Parathyroid adenoma (tissue), 2 donors: Measurements from ENCODE around the gene ADGRG1.

Source experiments
- H2AFZ ChIP-seq: fragments of 300-600 bp; sonication (generic); one replicate; pipeline ENCODE4 v1.7.0; 2017; ENCODE audit warnings: antibody characterized with exemption, mild to moderate bottlenecking
- H3K27ac ChIP-seq: fragments of 300-600 bp; sonication (generic); one replicate; pipeline ENCODE4 v1.7.0; 2017
- H3K27me3 ChIP-seq: fragments of 300-600 bp; sonication (generic); one replicate; pipeline ENCODE4 v1.7.0; 2017; ENCODE audit warnings: low read length; ENCODE audit not compliant: control insufficient read depth, insufficient read depth
- H3K36me3 ChIP-seq: fragments of 300-600 bp; sonication (generic); one replicate; pipeline ENCODE4 v1.7.0; 2017; ENCODE audit warnings: low read length; ENCODE audit not compliant: control insufficient read depth, insufficient read depth
- H3K4me1 ChIP-seq: fragments of 300-600 bp; sonication (generic); one replicate; pipeline ENCODE4 v1.7.0; 2017; ENCODE audit warnings: control low read depth
- H3K4me2 ChIP-seq: fragments of 300-600 bp; sonication (generic); one replicate; pipeline ENCODE4 v1.7.0; 2017; ENCODE audit warnings: low read length
- H3K4me3 ChIP-seq: fragments of 300-600 bp; sonication (generic); one replicate; pipeline ENCODE4 v1.7.0; 2017; ENCODE audit warnings: low read depth, low read length
- H3K79me2 ChIP-seq: fragments of 300-600 bp; sonication (generic); one replicate; pipeline ENCODE4 v1.7.0; 2017; ENCODE audit warnings: control low read depth
- H3K9ac ChIP-seq: fragments of 300-600 bp; sonication (generic); one replicate; pipeline ENCODE4 v1.7.0; 2017; ENCODE audit warnings: mild to moderate bottlenecking
- H3K9me3 ChIP-seq: fragments of 300-600 bp; sonication (generic); one replicate; pipeline ENCODE4 v1.7.0; 2017; ENCODE audit warnings: low read length; ENCODE audit not compliant: control insufficient read depth
- CTCF ChIP-seq: fragments of 300-600 bp; sonication (generic); IDR thresholded peaks from one replicate; pipeline ENCODE4 v1.7.0; 2017; ENCODE audit warnings: antibody characterized with exemption, mild to moderate bottlenecking
- donor health status: primary hyperparathyroidism.

The ADGRG1 gene

GRCh38 chr16:57687363-57687929 is 59.0 kb downstream of the ADGRG1 start:
- H3K4me1 ChIP-seq: peaks cover 8% of the 10 kb centered on the region
- no peak overlapping the region for H3K27ac ChIP-seq
- no peak overlapping the region for H3K4me2 ChIP-seq
- no peak overlapping the region for H3K4me3 ChIP-seq
- TF ChIP-seq CTCF: no peak
- H3K9ac ChIP-seq: no peak overlapping the region
- no peaks in the 10 kb centered on the region for H3K79me2 ChIP-seq
- H3K27me3 ChIP-seq: no peaks in the 10 kb centered on the region
- H3K9me3 ChIP-seq: no peaks in the 10 kb centered on the region
- no peaks in the 10 kb centered on the region for H3K36me3 ChIP-seq
- H2AFZ ChIP-seq: no peak overlapping the region

DNA sequence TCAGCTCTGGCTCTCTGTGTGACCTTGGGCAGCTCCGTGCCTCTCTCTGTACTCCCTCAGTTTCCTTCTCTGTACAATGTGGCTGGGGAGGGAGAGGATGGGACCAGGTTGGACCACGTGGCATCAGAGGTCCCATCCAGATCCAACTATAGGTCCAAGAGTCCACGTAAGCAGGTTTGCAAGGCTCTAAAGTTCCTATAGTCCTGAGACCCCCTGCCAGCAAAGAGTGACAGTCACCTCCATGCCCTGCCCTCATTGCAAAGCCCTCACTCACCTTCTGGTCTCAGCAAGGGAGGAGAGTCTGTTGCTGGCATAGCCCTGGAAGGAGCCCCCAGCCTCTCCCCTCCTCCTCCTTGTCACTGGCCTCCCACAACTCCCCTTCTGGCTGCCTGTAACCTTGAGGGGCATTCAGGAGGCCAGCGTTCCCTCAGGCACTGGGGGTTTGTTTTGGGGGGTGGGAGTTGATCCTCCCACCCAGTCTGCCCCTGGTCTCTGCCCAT is 60.1 kb downstream of the ADGRG1 start:
- H3K4me2 ChIP-seq: no peak overlapping the region
- no peak overlapping the region for H3K4me3 ChIP-seq
- no peaks in the 10 kb centered on the region for H3K79me2 ChIP-seq
- H3K27me3 ChIP-seq: no peaks in the 10 kb centered on the region
- H3K36me3 ChIP-seq: no peaks in the 10 kb centered on the region
- no peak overlapping the region for H2AFZ ChIP-seq
- TF ChIP-seq CTCF: no peak
- H3K9me3 ChIP-seq: no peaks in the 10 kb centered on the region
- peaks cover 8% of the 10 kb centered on the region for H3K4me1 ChIP-seq
- no peak overlapping the region for H3K27ac ChIP-seq
- H3K9ac ChIP-seq: no peak overlapping the region

DNA sequence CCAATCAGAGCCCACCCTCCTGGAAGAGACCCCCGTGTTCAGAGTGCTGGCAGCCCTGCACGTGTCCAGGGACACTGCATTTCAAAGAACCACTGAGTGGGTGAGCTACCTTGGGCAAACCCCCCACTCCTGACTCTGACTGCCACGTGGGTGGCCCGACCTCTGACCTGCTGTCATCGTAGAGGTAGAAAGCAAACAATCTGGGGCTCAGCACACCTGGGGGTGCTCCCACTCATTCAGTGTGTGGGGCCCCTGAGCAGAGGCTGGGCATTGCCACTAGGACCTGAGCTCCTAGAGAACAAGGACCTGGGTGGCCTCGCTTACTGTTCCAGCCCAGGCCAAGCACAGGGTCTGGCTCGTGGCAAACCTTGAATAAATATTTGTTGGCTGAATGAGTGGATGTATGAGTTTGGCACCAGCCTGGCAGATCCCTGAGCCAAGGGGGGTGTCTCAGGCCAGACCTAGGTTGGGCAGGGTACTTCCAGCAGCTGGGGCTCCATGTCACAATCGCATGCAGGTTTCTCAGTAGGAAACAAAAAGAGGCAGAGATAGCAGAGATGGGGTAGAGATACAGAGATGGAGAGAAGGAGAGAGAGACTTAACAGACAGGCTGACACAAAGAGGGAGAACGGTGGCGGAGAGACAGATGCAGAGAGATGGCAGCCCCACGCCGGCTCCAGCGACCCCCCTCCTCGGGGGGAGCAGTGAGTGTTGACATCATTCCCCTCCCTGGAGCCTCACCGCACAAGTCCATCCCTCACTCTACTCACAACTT is 60.7 kb downstream of the ADGRG1 start:
- H3K9me3 ChIP-seq: no peaks in the 10 kb centered on the region
- peaks cover 8% of the 10 kb centered on the region for H3K4me1 ChIP-seq
- no peak overlapping the region for H3K4me2 ChIP-seq
- H3K4me3 ChIP-seq: no peak overlapping the region
- H3K27me3 ChIP-seq: no peaks in the 10 kb centered on the region
- no peak overlapping the region for H3K27ac ChIP-seq
- H3K79me2 ChIP-seq: no peaks in the 10 kb centered on the region
- H2AFZ ChIP-seq: peak overlapping the region; percentile 78
- H3K36me3 ChIP-seq: no peaks in the 10 kb centered on the region
- TF ChIP-seq CTCF: no peak
- no peak overlapping the region for H3K9ac ChIP-seq

DNA sequence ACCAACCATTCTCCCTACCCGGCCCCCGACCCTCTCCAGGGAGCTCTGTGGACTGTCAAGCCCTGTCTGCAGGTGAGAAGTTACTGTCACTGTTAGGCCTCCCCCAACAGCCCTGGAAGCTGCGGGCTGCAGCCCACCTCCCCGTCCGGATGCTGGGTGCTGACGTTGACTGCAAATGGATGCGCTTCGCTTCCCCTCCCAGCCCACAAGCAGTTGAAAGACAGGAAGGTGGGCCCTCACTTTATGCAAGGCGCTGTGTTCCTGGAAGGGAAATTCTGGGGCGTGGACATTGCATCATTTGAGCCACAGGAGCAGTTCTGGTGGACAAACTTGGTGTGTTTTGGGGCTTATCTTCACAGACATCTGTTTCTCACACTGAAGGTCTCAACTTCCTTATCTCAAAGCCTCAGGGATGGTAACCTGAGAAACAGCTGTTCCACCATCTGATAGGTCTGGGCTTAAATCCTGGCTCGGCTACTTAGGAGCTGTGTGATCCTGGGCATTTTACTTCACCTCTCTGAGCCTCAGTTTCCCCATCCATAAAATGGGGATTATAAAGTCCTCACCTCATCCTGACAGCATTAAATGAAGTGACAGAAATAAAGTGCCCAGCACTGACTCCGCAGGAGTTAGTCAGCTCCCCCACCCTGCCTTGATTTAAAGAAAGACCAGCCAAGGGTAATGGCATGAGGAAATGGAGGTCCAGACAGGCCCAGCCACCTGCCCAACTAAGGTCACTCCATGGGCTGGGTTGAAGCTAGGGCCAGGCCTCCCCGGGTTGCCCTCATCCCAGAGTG is 61.5 kb downstream of the ADGRG1 start:
- no peaks in the 10 kb centered on the region for H3K27me3 ChIP-seq
- no peaks in the 10 kb centered on the region for H3K36me3 ChIP-seq
- no peak overlapping the region for H3K4me2 ChIP-seq
- H3K79me2 ChIP-seq: no peaks in the 10 kb centered on the region
- H3K9ac ChIP-seq: no peak overlapping the region
- no peak for TF ChIP-seq CTCF
- H2AFZ ChIP-seq: peak overlapping the region; percentile 78
- no peak overlapping the region for H3K4me3 ChIP-seq
- H3K4me1 ChIP-seq: peaks cover 8% of the 10 kb centered on the region
- H3K9me3 ChIP-seq: no peaks in the 10 kb centered on the region
- no peak overlapping the region for H3K27ac ChIP-seq
